Vagina (tissue), 2 donors: ENCODE measurements around the gene SLC12A4.

ENCODE experiments used
- POLR2A ChIP-seq, 2 donors: fragments of 450-650 bp; IDR thresholded peaks; one replicate each; pipeline ENCODE4 v1.6.1; 2017; ENCODE audit warnings: antibody characterized with exemption in 2 of 2, mild to moderate bottlenecking in 2 of 2, moderate library complexity in 2 of 2
- POLR2AphosphoS5 ChIP-seq, 2 donors: sonication (generic); formaldehyde crosslinking; IDR thresholded peaks; one replicate each; pipeline ENCODE4 v1.9.0; 2017; ENCODE audit warnings: antibody characterized with exemption in 2 of 2, mild to moderate bottlenecking in 2 of 2, low read depth in 1 of 2; ENCODE audit not compliant: insufficient read depth in 1 of 2
- TF ChIP-seq, protein P1 (sequence below), 3 experiments: fragments of 450-650 bp in 2 of 3; fragments of 200-600 bp in 1 of 3; sonication (generic) in 1 of 3; IDR thresholded peaks; one replicate each; pipeline ENCODE4 v1.5.1; 2017 to 2019; ENCODE audit warnings: antibody characterized with exemption in 3 of 3, mild to moderate bottlenecking in 2 of 3, moderate library complexity in 2 of 3

DNA sequence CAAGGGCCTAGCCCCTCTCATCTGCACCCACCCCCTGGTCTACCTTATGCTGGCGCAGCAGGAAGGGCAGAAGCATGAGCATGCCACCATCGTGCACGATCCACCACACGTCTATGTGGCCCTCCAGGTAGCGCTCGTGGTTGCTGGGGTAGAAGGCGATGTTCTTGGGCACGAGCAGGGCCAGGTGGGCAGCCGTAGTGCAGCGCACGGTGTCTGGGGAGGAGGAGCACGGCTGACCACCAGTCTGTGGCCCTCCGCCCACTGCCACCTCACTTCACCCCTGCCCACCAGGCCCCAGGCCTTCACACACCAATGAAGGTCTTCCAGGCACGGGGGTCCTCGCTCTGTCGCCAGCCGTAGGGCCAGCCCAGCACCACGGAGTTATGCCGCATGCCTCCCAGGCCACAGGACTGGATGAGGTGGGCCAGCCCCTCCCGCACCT lies 22.3 kb downstream of the SLC12A4 start:
- TF ChIP-seq POLR2AphosphoS5 (IDR thresholded peaks at IDR 0.05; ENCODE audit: insufficient read depth in 1 of 2, low read depth in 1 of 2), result no peak
- TF ChIP-seq POLR2A (IDR thresholded peaks at IDR 0.05), result no peak
- TF ChIP-seq, protein P1, sequence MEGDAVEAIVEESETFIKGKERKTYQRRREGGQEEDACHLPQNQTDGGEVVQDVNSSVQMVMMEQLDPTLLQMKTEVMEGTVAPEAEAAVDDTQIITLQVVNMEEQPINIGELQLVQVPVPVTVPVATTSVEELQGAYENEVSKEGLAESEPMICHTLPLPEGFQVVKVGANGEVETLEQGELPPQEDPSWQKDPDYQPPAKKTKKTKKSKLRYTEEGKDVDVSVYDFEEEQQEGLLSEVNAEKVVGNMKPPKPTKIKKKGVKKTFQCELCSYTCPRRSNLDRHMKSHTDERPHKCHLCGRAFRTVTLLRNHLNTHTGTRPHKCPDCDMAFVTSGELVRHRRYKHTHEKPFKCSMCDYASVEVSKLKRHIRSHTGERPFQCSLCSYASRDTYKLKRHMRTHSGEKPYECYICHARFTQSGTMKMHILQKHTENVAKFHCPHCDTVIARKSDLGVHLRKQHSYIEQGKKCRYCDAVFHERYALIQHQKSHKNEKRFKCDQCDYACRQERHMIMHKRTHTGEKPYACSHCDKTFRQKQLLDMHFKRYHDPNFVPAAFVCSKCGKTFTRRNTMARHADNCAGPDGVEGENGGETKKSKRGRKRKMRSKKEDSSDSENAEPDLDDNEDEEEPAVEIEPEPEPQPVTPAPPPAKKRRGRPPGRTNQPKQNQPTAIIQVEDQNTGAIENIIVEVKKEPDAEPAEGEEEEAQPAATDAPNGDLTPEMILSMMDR (IDR thresholded peaks at IDR 0.05), result no peak
